NOMO-1 treated with dmso at 0.1 percent for 144 hours (cell line): ENCODE data around the gene NUBPL.
"Not testable (repeated sequence)": the region's sequence is repeated elsewhere in the genome, so short reads cannot be mapped to it uniquely, and the experiment has no call there.

Source experiments
- DNase-seq: peaks from one replicate; lab custom pipeline; 2025; ENCODE audit not compliant: unreplicated experiment; lab: John Stamatoyannopoulos, UW

Gene NUBPL

GRCh38 chr14:31668348-31668747 lies 107.1 kb downstream of the NUBPL start:
- DNase-seq: no peak

- DNase-seq: no peak
Observed at GRCh38 chr14:31672709-31673108, 111.5 kb downstream of the NUBPL start.

GRCh38 chr14:31677052-31677451 lies 115.8 kb downstream of the NUBPL start:
- no peak for DNase-seq

- DNase-seq: no peak
Observed at GRCh38 chr14:31677630-31678029, 116.4 kb downstream of the NUBPL start.

GRCh38 chr14:31678421-31679249 lies 117.4 kb downstream of the NUBPL start:
- no peak for DNase-seq

- no peak for DNase-seq
Observed at GRCh38 chr14:31682768-31683167, 121.6 kb downstream of the NUBPL start.

GRCh38 chr14:31687726-31688125 lies 126.5 kb downstream of the NUBPL start:
- no peak for DNase-seq

GRCh38 chr14:31690056-31690455 lies 128.9 kb downstream of the NUBPL start:
- DNase-seq: no peak

GRCh38 chr14:31692376-31692781 lies 131.2 kb downstream of the NUBPL start:
- DNase-seq: no peak

GRCh38 chr14:31696378-31696777 lies 135.2 kb downstream of the NUBPL start:
- no peak for DNase-seq

GRCh38 chr14:31699809-31700208 lies 138.6 kb downstream of the NUBPL start:
- DNase-seq: no peak

- DNase-seq: no peak
Observed at GRCh38 chr14:31700282-31701074, 139.3 kb downstream of the NUBPL start.

- no peak for DNase-seq
Observed at GRCh38 chr14:31702130-31702529, 140.9 kb downstream of the NUBPL start.

GRCh38 chr14:31703056-31703455 lies 141.9 kb downstream of the NUBPL start:
- DNase-seq: no peak

- no peak for DNase-seq
Observed at GRCh38 chr14:31705731-31706130, 144.5 kb downstream of the NUBPL start.

- DNase-seq: not testable (repeated sequence)
Observed at GRCh38 chr14:31708661-31709060, 147.5 kb downstream of the NUBPL start.

- DNase-seq: no peak
Observed at GRCh38 chr14:31712244-31713127, 151.3 kb downstream of the NUBPL start.

GRCh38 chr14:31716208-31716607 lies 155.0 kb downstream of the NUBPL start:
- DNase-seq: no peak

- DNase-seq: no peak
Observed at GRCh38 chr14:31717294-31718085, 156.3 kb downstream of the NUBPL start.

GRCh38 chr14:31718585-31718984 lies 157.4 kb downstream of the NUBPL start:
- DNase-seq: no peak
